HuH-7 (cell line): ENCODE data around the gene PWWP2B.
A peak's percentile ranks its signal among the peaks of the same experiment; 100 is the strongest.
"Not testable (repeated sequence)": the region's sequence is repeated elsewhere in the genome, so short reads cannot be mapped to it uniquely, and the experiment has no call there.

Source experiments
- DNase-seq: peaks from one replicate; pipeline ENCODE4 v3.0.0; 2011; ENCODE audit warnings: low spot score

The PWWP2B gene

DNA sequence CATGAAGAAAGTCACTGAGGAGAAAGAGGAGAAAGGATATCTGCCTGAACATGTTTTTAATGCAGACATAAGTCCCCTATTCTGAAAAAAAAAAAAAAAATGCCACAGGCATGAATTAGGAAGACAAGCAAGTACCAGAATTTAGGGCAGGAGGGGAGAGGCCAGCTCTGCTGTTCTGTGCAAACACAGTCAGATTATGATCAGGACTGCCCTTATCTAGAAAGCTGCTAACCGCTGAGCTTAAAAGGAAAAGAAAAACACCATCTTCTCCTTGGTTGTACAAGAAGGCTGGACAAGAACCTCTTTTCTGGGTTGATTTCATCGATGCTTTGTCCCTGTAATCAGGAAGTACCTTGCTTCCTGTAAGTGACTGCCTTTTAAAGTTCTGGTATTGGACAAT, 15.3 kb upstream of the PWWP2B start:
- DNase-seq: no peak

- no peak for DNase-seq
These were observed 14.6 kb upstream of the PWWP2B start for GRCh38 chr10:132382231-132382922.

- no peak for DNase-seq
These were observed 13.9 kb upstream of the PWWP2B start for GRCh38 chr10:132383101-132383500.

DNA sequence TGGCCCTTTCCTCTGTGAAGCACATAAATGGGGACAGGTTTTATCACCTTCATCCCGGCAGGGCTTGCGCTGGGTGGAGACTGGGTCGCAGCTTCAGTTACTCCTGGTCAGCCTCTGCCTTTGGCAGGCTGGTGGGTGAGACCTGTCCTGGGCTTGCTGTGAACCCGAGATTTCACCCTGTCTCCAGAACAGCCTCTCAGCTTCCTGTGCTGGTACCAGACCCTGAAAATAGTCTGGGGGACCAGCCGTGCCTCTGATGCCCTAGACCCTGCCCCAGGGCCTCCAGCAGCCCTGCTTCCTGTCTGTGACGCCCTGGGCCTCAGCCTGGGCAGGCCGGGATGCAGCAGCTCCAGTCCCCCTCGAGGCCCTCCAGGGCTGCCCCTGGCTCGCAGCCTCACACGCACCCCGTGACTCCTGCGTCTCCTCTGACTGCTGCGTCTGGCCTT, 13.2 kb upstream of the PWWP2B start:
- DNase-seq: no peak

GRCh38 chr10:132384618-132385388, 12.2 kb upstream of the PWWP2B start:
- no peak for DNase-seq

DNA sequence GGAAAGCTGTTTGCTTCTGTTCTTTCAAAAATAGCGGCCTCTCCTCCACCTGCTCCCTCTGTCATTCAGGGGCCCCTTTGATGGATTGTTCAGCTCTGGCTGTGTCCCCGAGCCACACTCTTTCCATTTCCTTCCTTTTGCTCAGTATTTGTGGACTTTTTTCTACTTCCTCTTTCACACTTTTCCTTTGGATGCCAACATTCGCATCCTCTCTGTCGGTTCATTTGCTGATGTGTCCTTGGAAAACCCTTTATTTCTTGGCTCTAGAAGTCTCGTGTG, 11.7 kb upstream of the PWWP2B start:
- DNase-seq: no peak

- DNase-seq: no peak
These were observed 11.1 kb upstream of the PWWP2B start for GRCh38 chr10:132385721-132386418.

DNA sequence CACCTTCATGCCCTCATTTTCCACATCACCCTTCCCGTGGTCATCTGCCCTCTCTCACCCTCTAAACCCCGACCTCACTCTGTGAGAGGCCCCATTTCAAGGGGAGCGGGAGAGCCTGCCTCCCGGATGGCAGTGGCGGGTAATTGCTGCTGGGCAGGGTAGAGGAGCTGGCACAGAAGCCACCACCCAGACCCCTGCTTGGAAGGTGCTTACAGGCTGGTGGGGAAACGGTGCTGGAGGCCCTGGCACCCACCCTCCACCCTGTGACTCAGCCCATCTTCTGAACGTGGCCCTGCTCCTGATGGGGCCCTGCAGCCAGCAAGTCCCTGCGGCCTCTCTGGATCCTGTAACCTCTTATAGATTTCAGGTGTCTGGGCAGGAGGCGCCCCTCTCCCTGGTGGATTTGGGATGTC, 10.6 kb upstream of the PWWP2B start:
- no peak for DNase-seq

DNA sequence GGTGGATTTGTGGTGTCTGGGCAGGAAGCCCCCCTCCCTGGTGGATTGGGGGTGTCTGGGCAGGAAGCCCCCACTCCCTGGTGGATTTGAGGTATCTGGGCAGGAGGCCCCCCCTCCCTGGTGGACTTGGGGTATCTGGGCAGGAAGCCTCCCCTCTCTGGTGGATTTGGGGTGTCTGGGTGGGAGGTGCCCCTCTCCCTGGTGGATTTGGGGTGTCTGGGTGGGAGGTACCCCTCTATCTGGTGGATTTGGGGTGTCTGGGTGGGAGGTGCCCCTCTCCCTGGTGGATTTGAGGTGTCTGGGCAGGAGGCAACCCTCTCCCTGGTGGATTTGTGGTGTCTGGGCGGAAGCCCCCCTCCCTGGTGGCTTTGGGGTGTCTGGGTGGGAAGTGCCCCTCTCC, 10.1 kb upstream of the PWWP2B start:
- DNase-seq: not testable (repeated sequence)

DNA sequence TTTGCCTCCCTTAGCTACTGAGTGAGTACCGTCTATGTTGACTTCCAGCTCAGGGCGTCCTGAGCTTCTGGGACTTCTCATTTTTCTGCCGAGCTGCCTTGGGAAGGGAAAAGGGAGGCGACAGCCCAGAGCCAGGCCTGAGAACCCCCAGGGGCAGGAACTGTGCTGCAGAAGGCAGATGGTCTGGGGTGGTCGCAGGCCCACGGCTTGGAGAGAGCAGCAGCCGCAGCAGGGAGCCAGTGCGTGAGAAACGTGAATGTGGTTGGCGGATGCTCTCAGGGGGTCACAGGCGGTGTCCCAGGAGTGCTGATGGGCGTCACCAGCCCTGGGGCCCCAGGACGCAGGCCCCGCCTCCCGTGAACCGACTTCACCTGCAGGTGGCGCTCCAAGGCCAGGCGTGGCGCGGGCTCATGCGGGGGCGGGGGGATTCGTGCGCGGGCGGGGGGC, 9.2 kb upstream of the PWWP2B start:
- DNase-seq: peak; percentile 95

DNA sequence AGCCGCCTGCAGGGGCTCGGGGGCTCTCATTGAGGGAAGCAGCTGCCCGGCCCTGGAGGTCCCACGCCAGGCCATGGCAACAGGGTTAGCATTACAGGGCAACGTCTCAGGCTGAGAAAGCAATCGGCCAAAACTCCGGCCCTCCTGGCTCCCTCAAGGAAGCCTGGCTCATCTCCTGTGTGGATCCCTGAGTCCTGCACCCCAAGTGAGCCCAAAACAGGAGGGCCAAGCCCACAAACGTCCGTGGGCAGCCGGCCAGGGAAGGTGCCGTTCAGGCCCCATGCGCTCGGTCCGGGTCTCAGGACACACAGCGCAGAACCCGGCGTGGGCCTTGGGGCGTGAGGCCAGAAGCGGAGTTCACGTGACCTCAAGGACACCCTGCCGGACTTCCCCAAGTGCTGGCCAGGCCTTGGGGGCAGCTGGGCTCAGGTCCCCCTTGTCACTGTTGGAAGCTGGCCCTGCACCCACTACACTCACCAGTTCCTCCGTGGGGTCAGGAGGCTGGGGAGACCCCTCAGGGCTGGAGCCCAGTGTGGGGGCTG, 8.0 kb upstream of the PWWP2B start:
- DNase-seq: peak; percentile 59

GRCh38 chr10:132389433-132390169, 7.4 kb upstream of the PWWP2B start:
- DNase-seq: no peak

- DNase-seq: no peak
These were observed 6.7 kb upstream of the PWWP2B start for GRCh38 chr10:132390170-132390920.

DNA sequence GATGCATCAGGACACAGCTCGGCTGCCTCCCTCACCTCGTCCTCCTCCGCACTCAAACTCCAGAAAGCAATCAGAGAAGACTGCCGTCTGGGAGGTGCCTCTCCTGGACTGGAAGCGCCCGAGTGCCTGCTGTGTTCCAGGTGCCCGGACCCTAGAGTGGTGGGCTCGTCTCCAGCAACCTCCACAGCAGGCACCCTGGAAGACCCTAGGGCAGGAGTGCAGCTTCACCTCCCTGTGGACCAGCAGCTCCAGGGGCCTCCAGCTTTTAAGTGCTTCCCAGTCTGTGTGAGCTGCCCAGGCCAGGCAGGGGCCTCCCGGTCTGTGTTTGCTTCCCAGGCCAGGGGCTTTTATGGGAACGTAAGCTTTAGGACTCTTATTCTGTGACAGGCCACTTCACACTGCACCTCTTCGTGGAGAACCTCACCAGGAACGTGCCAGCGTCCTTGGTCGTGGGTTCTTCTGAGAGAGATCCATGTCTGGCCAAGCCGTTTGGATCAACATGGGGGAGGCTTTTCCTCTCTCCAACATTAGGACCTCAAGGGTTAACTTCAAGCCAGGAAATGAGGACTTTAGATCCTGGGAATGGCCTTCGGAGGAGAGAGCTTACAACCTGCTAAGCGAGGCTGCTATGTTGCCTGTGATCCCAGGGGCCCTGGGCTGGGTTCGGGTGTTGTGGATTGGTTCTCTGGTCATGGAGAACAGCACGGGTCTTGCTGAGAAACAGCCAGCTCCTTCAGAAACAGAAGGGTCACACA, 5.9 kb upstream of the PWWP2B start:
- DNase-seq: no peak

- no peak for DNase-seq
These were observed 5.4 kb upstream of the PWWP2B start for GRCh38 chr10:132391676-132392020.

- DNase-seq: no peak
These were observed 4.7 kb upstream of the PWWP2B start for GRCh38 chr10:132392184-132392800.

GRCh38 chr10:132392811-132393694, 3.9 kb upstream of the PWWP2B start:
- DNase-seq: no peak

GRCh38 chr10:132393695-132394181, 3.3 kb upstream of the PWWP2B start:
- DNase-seq: no peak

- DNase-seq: no peak
These were observed 2.7 kb upstream of the PWWP2B start for GRCh38 chr10:132394201-132394811.
